GM18505 (cell line): Measurements from ENCODE around the gene SEPTIN5.

Experiments
- ATAC-seq: cut with Tn5 transposase; IDR thresholded peaks from one replicate; pipeline ENCODE4 v1.9.1; 2021; ENCODE audit not compliant: unreplicated experiment
- POLR2A ChIP-seq: IDR thresholded peaks from 4 replicates; pipeline ENCODE4 v1.6.1; 2011; ENCODE audit warnings: borderline replicate concordance; ENCODE audit not compliant: insufficient read depth, insufficient read length; ENCODE audit errors: extremely low read depth

Gene SEPTIN5

DNA sequence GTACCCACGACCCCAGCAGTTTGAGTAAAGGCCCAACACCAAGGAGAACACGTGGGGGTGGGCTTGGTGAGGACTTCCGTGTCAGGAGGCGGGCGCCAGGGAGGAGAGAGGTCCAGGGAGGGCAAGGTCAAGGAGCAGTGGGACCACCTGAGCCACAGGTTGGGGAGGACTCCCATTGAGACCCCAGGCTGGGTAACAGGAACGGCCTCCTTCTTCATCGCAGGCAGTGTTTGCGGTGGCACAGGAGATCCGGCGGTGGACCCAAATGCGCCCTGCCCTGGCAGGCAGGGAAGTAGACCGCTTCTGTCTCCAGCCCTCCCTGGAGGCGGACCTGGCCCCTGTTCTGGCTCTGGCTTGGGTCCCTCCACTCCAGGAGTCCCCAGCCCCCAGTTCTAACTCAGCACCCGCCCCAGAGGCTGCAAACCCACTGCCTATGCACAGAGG, 40.4 kb downstream of the SEPTIN5 start:
- TF ChIP-seq POLR2A: no peak
- no peak for ATAC-seq

DNA sequence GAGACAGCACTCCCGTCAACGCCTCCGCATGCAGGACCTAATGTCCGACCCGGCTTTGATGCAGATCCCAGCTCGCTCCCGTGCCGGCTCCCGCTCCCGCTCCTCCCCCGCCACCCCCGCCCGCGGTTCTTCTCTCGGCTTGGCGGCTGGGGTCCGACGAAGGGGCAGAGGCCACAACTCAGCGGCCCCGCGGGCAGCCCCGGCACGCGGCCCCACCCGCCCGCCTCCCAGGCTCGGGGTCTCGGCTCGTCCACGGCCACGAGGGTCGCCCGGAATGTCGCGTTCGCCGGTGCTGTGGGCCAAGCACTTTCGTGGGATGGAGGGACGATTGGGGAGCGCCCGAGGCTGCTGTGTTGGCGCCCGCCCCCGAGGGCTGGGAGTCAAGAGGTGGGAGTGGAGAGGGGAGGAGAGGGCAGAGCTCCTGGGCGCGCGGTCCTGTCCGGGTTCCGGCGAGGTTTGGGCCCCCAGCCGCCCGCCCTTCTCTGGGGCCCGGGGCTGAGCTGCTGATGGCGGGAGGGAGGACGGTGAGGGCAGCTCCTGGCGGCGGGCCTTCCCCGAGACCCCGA, 40.9 kb downstream of the SEPTIN5 start:
- ATAC-seq: no peak
- TF ChIP-seq POLR2A: no peak

DNA sequence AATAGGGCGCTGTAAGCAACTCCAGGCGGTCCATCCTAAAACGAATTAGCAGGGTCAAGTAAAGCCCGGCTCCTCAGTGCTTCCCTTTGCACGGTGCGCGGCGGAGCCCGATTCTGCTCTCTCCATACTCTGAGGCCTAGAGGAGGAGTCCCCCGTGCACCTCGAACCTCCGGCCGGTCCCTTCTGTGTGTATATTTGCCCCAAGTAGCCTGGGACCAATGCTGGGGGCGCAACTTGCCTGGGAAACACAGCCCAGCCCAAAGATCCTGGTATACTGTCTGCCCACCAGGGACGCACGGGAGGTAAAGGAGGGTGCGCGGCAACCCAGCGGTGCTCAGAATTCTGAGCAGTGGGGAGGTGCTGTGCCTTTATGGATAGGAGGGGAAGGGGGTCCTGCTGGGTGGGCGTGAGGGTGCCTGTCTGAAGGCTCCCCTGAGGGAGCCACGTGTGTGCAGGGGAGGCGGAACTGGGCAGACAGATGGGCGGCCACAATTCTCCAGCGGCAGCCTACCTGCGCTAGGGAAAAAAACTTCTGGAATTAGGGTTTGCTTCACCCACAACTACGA, 41.5 kb downstream of the SEPTIN5 start:
- ATAC-seq: no peak
- no peak for TF ChIP-seq POLR2A

DNA sequence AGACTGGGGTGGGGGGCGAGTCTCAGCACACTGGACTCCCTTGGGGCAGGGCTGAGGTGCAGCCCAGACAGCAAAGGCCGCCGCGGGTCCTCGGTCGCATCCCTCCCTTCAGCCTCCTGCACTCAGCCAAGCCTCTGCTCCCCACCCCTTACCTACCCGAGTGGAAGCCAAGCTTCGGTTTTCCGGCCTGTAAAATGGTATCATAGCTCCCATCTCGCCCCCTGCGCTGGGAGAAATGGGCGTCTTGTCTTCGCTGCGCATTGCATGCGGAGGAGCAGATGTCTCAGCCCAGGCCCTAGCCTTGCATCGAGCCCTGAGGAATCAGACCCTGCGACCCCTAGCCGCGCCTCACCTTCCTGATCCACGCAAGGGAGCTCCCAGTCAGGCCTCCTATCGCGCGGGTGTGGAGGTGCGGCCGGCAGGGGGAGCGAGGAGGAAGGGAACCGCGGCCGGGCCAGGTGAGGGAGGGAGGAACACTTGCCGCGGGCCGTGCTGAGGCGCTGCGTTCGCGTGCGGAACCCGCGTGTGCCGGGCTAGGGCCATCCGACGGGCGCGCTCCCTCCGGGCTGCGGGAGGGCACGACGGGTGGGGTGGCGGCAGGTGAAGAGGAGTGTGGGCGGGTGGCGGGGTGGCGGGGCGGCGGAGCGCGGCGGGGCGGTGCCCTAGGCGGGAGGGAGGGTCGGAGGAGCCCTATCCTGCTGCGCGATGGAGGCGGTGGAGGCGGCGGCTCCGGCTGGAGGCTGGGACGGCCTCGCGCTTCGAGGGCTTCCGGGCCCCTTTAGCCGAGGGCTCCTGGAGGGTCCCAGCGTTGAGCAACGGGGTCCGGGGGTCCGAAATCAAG, 42.2 kb downstream of the SEPTIN5 start:
- TF ChIP-seq POLR2A: no peak
- no peak for ATAC-seq

DNA sequence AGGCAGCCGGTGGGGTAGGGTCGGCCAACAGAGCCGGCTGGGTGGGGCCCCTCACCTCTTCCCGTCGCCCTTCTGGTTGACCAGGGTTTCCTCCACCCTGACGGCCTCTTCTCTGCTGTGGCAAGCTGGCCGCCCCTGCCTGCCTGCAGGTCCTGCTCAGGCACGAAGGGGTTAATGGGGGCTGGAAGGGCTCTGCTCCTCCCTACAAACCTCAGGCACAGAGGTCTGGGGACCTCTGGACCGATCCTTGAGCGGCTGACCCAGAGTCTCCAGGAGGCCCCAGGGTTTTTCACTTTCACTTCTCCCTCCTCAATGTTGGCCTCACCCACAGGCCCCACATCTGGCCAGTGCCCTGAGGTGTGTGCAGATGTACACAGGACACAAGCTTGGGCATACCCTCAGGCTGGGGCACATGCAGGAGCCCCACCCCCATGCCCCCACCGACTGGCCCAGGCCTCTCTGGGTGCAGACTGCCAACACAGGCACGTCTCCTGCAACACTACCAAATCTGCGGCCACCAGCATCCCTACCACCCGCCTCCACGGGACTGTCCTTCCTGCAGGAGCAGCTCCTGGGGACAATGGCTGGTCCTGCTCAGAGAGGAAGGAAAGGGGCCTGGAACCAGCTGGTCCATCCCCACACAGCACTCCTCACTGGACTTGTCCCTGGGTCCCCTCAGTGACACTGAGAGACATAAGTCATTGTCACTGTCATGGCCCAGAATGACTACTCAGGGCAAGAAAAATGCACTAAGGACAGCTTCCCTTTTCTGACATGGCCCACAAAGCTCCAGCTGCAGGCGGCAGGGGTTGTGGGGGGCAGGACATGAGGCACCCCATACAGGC, 43.1 kb downstream of the SEPTIN5 start:
- no peak for ATAC-seq
- TF ChIP-seq POLR2A: no peak

DNA sequence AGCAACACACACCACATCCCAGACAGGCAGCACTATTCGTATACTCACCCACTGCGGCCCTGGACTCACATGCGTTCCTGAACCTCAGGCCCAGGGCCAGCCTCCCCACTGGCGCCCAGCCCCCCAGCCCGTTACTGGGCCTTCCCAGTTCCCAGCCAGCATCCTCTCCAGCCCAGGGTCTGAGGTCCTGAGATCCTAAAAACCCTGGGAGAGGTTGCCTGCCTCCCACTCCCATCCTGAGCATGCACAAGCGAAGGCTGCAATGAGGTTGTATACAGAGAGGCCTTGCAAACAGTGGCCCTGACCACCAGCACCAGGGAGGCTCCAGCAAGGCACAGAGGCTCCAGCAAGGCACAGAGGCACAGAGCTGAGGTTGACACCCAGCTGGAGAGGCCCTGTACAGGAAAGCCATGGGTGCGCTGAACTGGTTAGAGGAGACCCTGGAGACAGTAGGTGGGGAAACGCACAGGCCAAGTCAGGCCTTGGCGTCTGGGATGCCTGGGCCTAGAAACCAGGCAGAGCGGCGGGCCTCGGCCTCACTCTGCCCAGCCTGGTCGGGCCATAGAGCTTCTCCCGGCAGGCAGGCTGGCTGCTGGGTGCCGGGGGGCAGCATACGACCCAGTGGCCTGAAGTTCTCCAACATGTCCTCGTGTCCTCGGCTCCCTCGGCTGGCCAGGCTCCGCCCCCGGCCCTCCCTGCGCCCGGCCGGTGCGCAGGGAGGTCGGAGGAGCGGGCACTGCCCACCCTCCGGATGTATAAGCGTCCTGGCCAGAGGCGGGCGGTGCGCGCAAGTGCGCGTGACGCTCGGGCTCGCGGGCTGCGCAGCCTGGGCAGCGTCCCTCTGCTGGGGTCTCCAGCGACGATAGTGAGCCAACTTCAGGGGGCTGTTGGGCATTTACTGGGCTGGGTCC, 43.9 kb downstream of the SEPTIN5 start:
- ATAC-seq: no peak

DNA sequence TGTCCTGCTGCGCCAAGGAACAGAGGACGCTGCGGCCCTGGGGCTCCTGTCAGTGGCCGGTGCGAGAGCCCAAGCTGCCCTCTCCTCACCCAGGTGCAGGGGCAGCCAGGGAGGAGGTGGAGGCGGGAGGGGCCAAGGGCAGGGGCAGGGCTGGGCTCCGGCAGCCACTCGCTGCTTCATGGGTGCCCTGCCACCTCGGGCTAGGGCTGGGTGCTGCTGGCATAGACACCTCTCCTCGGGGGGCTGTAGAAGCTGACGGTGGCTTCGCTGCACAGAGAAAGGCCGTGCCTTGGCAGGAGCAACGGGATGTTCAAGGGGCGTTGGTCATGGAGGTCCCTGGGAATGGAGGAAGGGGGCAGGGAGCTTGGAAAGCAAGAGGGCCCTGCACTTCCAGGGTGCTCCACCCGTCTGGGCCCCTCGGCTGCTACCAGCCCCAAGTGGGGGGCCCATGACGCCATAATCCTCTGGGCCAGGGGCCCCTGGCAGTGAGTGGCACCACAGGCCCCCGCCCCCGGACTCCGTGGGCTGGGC, 44.7 kb downstream of the SEPTIN5 start:
- no peak for ATAC-seq
- TF ChIP-seq POLR2A: no peak

More for the DNA sequence above, 43.9 kb downstream of the SEPTIN5 start:
- TF ChIP-seq POLR2A: no peak

DNA sequence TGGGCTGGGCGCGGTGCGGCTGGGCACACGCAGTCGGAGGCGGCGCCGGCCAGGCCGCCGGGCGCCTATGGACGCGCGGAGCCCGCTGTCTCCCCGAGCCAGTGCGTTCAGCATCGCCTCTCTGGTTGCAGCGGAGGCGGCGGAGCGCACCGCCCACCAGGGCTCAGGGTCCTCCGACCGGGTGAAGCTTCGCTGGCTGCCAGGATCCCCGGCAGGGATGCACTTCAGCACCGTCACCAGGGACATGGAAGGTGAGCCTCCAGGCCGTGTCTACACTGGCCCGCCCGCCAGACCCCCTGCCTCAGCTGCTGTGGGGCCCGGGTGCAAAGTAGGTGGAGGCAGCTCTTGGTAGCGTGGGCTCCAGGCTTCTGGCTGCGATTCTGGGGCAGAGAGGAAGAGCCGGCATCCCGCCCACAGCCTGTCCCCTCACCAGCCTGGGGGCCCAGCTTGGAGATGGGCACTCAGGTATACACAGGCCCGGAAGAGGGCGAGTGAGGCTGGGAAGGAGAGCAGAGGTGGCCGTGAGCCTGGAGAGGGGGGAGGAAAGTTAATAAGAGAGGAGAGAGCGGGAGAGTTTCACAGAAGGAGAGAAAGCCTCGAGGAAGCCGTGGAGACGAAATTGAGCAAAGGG, 45.2 kb downstream of the SEPTIN5 start:
- TF ChIP-seq POLR2A: no peak
- ATAC-seq: no peak

DNA sequence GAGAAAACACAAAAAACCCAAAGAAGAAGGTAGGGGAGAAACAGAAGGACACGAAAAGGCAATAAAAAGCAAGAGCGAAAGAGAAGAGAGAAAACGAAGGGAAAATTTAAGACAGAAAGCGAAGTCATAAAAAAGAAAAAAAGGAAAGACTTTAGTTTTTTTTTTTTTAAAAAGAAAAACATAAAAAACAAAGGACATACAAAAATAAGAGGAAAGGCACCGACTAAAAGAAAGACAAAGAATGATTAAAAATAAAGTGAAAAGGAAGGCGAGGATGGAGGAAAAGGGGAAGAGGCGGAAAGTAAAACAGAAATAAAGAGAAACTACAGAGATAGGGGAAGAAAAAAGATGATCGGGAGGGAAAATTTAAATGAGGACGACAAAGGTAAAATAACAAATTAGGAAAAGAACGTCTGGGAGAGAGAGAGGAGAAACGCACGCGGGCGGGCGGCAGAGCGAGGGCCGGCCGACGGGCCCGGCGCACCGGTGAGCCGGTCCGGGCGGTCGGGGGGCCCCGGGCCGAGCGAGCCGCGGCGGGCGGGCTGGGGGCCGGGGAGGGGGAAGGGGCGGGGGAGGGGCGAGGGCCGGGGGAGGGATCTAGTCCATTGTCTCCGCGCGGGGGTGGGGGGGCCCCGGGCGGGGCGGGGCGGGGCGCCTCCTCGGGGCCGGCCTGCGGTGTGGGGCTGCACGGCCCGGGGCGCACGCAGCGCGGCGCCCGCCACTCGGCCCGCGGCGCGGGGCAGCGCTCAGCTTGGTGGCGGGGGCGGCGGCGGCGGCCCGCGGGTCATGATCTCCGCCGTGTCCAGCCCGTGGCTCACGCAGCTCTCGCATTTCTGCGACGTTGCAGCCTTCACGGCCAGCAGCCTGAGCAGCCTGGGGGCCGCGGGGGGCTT, 46.0 kb downstream of the SEPTIN5 start, which contains the start of gene TBX1:
Gene TBX1, plus strand, starts transcription at position 721 of the 893 bp plus-strand sequence. Its CDS starts 66 bp downstream, at position 787.
- no peak for ATAC-seq
- no peak for TF ChIP-seq POLR2A

DNA sequence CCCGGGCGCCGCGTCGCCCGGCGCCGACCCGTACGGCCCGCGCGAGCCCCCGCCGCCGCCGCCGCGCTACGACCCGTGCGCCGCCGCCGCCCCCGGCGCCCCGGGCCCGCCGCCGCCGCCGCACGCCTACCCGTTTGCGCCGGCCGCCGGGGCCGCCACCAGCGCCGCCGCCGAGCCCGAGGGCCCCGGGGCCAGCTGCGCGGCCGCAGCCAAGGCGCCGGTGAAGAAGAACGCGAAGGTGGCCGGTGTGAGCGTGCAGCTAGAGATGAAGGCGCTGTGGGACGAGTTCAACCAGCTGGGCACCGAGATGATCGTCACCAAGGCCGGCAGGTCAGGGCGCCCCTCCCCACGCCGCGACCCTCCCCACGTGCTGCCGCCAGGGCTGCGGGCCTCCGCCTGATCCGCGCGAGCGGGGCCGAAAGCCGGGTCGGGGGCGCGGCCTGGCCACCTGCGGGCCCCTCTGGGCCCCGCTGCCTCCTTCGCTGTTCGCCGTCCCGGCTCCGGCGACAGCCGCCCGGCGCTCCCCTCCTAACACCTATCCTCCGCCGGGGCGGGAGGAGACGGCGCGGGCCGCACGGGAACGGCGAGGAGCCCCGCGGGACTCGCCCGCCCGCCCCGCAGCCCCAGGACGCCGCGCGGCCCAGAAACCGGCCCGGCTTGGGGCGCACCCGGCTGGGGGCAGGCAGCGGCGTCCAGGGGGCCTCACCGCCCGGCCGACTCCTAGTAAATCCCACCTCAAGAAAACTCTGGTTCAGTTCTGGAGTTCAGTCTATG, 46.8 kb downstream of the SEPTIN5 start:
- no peak for TF ChIP-seq POLR2A
- ATAC-seq: no peak
